GM18861 (cell line): ENCODE measurements around the gene NPRL2.

Source experiments
- ATAC-seq: cut with Tn5 transposase; IDR thresholded peaks from one replicate; pipeline ENCODE4 v1.9.1; 2021; ENCODE audit not compliant: unreplicated experiment

The NPRL2 gene

GRCh38 chr3:50350527-50351322 is at the start of gene NPRL2, which contains the start of gene CYB561D2:
Gene NPRL2 (minus strand): TSS chr3:50350775. CDS start chr3:50350652, 123 bp downstream.
Gene CYB561D2 (plus strand): TSS chr3:50350862. CDS start chr3:50351434, 572 bp downstream.
- peak; percentile 72 for ATAC-seq

- ATAC-seq = no peak
Observed at GRCh38 chr3:50396502-50396901, 45.9 kb upstream of the NPRL2 start.

GRCh38 chr3:50395070-50395860 is 44.7 kb upstream of the NPRL2 start:
- ATAC-seq = no peak

DNA sequence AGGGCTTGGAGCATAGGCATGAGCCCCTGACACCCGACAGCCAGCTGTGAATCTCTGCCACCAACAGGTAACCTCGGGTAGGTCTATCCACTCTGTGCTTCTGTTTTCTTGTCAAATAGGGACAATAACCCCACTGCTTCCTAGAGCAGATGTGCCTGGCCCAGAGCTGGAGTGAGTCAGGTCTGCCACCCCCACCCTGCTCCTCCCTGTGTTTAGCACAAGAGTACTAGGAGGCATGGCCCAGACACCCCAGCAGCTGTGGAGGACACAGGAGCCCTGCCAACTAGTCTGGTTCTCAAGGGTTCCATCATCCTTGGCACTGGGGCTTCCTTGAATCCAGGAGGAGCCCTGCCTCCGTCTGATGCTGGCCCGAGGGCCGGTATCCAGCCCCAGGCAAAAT is 42.5 kb upstream of the NPRL2 start:
- no peak for ATAC-seq

GRCh38 chr3:50392101-50392715 is 41.6 kb upstream of the NPRL2 start:
- ATAC-seq = no peak

DNA sequence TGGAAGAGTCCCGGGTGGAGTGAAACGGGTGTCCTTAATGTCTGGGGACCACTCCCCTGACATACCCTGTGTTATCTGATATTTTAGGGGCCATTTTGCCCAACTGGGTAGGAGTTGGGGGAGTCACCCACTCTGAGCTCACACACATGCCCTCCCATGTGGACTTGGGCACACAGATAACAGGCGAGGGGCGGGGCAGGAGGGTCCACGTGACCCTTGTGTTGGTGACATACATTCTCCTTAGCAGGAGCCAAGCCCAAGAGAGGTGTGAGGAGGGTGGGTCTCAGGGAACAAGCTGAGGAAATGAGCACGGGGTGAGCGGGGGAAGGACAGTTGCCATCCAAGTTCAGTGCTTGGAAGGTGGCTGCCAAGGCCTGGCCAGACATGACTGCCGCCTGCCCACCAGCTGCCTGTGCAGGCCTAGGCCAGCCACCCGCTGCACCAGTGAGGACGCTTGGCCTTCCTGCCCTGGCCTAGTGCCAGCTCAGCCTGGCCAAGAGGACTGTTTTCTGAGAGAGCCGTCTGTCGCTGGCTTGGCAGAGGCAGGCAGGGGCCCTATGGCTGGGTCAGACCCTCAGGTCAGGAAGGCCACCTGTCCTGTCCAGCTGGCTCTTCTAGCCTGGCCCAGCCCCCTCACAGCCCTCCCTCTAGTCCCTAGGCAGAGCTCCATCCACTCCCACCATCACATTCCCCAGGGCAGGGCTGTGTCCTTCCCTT is 40.1 kb upstream of the NPRL2 start:
- ATAC-seq = no peak

DNA sequence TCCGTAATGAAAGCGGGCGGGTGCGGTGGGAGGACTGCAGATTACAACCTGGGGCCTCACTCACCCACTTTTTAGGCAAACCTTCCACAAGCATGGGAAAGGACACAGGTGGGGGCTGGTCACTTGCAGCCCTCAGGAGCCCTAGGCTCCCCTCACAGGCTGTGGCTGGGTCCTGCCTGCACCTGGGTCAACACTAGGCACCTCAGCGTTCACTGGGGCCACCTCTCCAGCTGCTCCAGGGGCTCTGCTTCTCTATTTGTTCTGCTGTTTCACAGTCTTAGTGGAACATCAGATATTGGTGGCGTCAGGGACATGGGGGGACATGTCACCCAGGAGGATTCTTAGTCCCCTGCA is 38.8 kb upstream of the NPRL2 start:
- ATAC-seq = no peak

GRCh38 chr3:50388720-50389413 is 38.3 kb upstream of the NPRL2 start:
- no peak for ATAC-seq

- ATAC-seq = no peak
Observed at GRCh38 chr3:50388016-50388719, 37.6 kb upstream of the NPRL2 start.

DNA sequence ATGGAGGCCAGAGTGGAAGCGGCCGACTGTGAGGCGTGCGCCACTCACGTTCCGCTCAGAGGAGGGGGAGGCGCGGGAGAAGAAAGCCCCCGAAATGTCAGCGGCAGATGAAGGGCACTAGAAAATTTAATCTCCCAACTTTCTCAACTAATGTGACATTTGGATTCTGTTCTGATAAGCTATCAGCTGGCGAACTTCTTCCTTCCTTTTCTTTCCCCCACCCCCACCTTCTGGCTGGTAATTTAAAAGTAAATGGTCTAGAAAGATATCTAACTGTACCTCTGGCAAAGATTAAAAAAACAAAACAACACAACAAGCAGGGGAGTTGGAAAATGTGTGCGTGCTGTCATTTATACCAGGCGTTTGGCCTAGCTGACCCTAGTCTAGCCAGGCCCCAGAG is 35.2 kb upstream of the NPRL2 start:
- no peak for ATAC-seq

- no peak for ATAC-seq
Observed at GRCh38 chr3:50383750-50384149, 33.2 kb upstream of the NPRL2 start.

DNA sequence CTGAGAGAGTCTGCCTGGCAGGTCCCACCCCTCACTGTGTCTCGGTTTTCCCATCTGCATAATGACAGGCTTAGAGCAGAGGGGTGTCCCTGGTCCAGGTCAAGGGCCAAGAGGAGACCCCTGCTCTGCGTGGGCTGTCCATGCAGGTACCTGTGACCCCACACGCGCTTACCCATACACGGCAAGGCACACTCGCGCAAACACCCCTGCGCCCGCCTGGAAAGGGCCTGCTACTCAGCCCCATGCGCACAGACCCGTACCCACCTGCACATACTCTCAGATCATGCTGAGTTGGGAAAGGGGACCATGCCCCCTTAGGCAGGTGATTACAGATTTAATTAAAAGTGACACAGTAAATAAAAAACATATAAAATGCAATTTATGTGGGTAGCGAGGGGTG is 32.1 kb upstream of the NPRL2 start:
- ATAC-seq = no peak

DNA sequence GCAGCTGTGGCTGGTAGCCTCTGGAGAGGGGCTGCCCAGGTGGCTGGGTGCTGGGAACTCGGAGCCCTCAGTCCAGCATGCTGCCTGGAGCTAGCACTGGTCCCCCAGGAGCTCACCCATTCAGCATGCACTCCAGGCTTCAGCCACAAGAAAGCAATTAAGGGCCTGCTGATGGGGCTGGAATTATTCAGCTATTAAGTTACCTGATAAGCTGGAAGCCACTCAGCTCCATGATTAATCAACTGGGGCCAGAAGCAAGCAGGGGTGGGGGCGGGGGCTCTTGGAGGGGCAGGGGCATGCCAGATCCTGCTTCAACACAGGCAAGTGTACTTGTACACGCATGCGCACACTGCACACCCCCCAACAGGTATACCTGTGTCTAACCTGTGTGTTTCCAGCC is 30.8 kb upstream of the NPRL2 start:
- ATAC-seq = no peak

DNA sequence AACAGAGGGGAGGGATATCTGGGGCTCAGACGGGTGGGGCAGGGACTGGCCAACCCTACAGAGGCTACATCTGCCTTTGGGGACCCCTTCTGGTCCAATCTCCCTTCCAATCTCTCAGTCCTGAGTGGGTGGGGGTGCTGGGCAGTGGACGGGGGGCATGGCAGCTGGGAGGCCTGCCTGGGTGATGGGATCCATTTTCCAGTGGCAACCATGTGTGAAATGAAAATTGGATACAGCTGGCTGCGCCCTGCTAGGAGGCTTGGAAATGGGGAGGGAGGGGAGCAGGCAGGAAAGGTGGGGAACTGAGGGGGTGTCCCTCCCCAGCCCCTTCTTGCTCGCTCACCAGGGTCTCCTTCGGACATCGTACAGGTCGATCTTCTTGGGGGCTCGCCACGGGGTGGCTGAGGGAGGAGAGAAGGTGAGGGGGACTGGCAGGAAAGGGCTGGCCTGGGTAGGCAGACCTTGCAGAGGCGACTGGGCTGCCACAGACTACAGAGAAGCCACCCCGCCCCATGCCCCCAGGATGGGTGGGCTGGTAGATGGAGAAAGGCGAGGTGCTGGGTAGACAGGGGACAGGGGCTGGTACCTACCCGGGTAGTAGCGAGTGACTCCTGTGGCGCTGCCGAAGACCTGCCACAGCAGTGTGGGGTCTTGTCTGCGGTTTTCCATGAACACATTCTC is 30.0 kb upstream of the NPRL2 start:
- ATAC-seq = no peak

DNA sequence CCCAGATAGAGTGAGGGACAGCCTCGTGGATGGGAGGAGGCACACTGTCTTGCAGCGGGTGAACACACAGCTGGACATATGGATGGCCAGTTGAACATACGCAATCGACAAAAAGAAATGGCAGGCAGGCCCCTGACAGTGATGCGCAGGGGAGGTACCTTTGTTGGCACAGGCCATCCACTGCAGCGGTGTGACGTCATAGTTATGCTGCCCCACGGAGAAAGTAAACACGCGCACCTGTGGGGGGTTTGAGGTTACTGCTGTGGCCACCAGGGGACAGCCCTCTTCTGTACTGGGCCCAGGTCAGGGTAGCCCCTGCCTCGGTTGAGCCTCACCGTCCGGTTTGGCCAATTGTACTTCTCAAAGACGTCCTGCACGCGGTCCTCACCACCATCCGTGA is 28.2 kb upstream of the NPRL2 start:
- no peak for ATAC-seq

GRCh38 chr3:50378024-50378423 is 27.4 kb upstream of the NPRL2 start:
- no peak for ATAC-seq

GRCh38 chr3:50375258-50375931 is 24.8 kb upstream of the NPRL2 start:
- no peak for ATAC-seq

DNA sequence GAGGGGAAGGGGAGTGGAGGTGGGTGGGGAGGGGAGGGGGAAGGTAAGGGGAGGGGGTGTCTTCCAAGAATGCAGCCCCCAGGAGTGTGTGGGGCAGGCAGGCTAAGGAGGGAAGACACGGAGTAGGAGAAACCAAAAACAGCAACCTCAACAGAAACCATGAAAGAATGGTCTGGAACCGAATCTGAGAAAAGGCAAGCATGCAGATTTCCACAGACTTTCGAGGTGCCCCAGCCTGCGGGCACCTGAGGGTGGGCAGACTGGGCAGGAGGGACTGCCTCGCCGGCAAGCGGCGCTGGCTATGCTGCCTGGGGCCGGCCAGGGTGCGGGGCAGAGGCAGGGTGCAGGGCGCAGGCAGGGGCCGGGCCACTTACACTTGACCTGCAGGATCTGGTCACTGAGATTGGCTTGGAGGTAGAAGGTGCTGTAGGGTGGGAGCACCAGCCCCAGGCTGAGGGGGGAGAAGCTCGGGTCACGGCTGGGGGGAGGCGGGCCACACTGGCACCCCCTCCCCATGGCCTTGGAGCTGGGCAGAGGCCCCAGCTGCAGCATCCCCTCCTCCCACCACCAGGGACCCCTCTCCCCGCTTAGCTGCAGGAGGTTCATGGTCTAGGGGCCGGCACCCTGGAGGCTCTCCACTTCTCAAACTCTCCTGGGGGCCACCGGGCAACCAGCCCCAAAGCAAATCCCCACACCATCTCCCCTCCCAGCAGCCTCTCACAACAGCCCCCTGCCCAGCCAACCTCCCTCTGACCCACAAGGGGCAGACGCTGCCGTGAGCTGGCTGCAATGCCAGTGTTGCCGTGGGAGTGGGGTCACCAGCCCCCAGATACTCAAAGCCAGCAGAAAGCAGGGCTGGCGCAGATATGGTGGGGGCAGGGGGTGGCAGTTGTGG is 24.0 kb upstream of the NPRL2 start:
- no peak for ATAC-seq
